ENCODE measurements around the gene CFAP161. TPM values are rescaled to one million over a fixed set of nuclear protein-coding genes. Genes with fewer than 3 reads are reported as not detected.

Gene CFAP161
- total and polyA plus RNA-seq, 3 donors from 2014 or later: 4.6 to 19.7 (median 8.7) TPM

DNA sequence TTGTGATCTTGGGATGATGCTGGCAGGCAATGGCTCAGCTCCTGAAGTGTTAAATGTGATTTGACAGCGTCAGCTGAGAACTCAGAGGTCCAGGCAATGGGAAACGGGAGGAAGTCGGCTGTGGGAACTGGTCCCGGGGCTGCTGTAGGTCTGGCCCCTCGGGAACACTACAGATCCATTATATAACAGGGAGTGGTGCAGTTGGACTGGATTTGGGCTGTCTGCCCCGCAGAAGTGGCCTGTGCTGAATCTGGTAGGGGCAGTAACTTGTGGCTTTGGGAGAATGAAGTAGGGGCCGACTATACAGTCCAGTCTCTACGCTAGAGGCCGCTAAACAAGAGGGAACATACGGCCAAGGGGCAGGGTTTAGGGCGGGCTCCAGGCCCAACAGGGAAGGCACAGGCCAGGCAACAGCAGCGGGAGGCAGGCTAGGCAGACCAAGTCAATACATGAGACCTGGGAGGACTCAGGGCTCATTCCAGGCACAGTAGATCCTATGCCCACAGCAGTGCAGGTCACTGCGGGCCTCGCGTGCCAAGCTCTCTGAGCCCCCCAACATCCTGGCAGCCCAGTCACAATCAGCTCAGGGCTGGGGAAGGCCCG, 42.3 kb downstream of the CFAP161 start:
- peak overlapping the region in 1 of 2 donors; percentile 68 for H3K27ac ChIP-seq
- intact Hi-C loops (cut with DNase I; ENCODE audit: low total_unique reads): no loop called here
- H3K4me1 ChIP-seq: peaks cover 18% of the 10 kb centered on the region
- no peak overlapping the region for H3K4me3 ChIP-seq
- H3K36me3 ChIP-seq (ENCODE audit: low read depth, missing control alignments): no peaks in the 10 kb centered on the region
- TF ChIP-seq, protein P1, sequence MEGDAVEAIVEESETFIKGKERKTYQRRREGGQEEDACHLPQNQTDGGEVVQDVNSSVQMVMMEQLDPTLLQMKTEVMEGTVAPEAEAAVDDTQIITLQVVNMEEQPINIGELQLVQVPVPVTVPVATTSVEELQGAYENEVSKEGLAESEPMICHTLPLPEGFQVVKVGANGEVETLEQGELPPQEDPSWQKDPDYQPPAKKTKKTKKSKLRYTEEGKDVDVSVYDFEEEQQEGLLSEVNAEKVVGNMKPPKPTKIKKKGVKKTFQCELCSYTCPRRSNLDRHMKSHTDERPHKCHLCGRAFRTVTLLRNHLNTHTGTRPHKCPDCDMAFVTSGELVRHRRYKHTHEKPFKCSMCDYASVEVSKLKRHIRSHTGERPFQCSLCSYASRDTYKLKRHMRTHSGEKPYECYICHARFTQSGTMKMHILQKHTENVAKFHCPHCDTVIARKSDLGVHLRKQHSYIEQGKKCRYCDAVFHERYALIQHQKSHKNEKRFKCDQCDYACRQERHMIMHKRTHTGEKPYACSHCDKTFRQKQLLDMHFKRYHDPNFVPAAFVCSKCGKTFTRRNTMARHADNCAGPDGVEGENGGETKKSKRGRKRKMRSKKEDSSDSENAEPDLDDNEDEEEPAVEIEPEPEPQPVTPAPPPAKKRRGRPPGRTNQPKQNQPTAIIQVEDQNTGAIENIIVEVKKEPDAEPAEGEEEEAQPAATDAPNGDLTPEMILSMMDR (IDR thresholded peaks at IDR 0.05): no peak
- TF ChIP-seq POLR2A (IDR thresholded peaks at IDR 0.05): no peak
- peak; percentile 72 for DNase-seq
- H3K27me3 ChIP-seq: no peaks in the 10 kb centered on the region
- WGBS, 2 donors: 53 to 65% methylated on average over 14 to 16 of the region's 16 CpGs
- no peaks in the 10 kb centered on the region for H3K9me3 ChIP-seq

DNA sequence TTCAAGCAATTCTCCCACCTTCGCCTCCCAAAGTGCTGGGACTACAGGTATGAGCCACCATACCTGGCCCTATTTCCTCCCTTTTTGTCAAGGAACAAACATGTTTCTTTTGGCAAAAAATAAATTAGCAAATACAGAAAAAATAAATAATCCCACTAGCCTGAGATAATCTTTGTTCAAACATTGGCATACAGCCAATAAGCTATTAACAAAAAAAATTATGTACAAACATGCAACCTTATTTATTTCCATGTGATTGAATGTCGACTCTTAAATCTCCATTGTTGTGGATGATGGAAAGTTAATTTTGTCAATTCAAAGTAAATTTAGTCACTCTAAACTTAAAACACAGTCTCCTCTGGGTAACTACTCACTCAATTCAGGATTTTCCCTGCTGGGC, 44.3 kb downstream of the CFAP161 start:
- H3K36me3 ChIP-seq (ENCODE audit: low read depth, missing control alignments): no peaks in the 10 kb centered on the region
- H3K9me3 ChIP-seq: no peaks in the 10 kb centered on the region
- WGBS, 2 donors: 78 to 80% methylated on average over 2 of the region's 2 CpGs
- H3K4me1 ChIP-seq: peaks cover 23% of the 10 kb centered on the region
- no peak overlapping the region for H3K4me3 ChIP-seq
- no peak for TF ChIP-seq POLR2A (IDR thresholded peaks at IDR 0.05)
- TF ChIP-seq, protein P1 (IDR thresholded peaks at IDR 0.05): no peak
- no peak for DNase-seq
- no peaks in the 10 kb centered on the region for H3K27me3 ChIP-seq
- no peak overlapping the region for H3K27ac ChIP-seq
- intact Hi-C loops (cut with DNase I; ENCODE audit: low total_unique reads): no loop called here

DNA sequence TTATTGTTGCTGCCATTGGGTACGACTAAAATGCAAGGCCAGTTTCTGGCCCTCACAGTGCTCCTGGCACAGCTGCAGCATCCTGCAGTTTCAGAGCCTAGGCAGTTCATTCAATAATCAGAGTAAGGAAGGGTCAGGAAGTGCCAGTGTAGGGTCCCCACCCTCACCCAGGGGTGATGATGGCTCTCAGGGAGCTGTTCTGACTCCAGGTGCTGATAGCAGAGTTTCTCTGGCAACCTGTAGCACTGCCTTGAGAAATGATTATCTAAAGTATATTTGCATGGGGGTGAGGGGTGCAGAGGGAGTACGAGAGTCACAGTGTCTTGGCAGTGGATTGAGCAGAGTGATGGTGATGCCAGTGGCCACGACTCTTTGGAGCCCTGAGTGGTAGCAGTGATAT, 47.1 kb downstream of the CFAP161 start:
- Histone ChIP-seq H3K27ac (peak overlapping the region in 1 of 2 donors; percentile 79), H3K9me3 (no peaks in the 10 kb centered on the region), H3K4me3 (no peak overlapping the region), H3K27me3 (no peaks in the 10 kb centered on the region), H3K36me3 (ENCODE audit: low read depth, missing control alignments) (no peaks in the 10 kb centered on the region), H3K4me1 (peaks cover 12% of the 10 kb centered on the region)
- DNase-seq: no peak
- 63 to 73% methylated on average over 3 of the region's 3 CpGs for whole genome bisulfite sequencing, 2 donors
- TF ChIP-seq, protein P1 (IDR thresholded peaks at IDR 0.05): no peak
- TF ChIP-seq POLR2A (IDR thresholded peaks at IDR 0.05): no peak
- intact Hi-C loops (cut with DNase I; ENCODE audit: low total_unique reads): no loop called here

DNA sequence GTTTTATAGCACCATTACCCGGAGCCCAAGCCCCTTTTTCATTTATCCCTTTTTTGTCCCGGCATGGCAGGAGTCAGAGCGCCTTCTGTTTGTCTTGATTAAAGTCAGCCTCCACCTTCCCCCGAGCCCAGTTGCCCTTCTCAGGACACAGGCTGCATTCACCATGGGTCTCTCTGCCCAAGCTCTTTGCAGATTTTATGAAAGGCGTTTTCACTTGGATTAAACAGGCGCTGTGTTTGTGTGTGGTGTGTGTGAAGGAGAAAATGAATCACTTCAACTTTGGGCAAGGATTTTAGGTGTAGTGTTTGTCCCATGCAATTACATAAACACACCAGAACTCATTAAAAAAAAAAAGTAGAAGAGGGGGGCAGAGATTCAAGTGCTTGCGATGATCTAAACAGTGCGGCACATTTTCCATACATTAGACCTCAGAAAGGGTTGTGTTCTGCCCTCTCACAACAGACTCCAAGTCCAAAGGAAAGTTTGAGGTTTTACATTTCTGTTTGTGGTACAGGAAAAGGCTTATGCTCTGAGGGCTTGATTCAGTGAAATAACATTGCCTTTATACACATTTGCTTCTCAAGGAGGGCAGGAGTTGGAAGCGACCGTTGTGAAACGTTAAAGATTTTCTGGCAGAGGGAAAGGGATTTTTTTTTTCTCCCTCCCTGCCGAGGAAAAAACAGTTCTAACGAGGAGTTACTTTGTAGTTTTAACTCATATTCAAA, 48.1 kb downstream of the CFAP161 start:
- Histone ChIP-seq H3K27ac (peak overlapping the region; percentile 25 to 79), H3K9me3 (no peaks in the 10 kb centered on the region), H3K36me3 (ENCODE audit: low read depth, missing control alignments) (no peaks in the 10 kb centered on the region), H3K4me1 (peaks cover 8% of the 10 kb centered on the region), H3K4me3 (peak overlapping the region; percentile 19 to 43), H3K27me3 (no peaks in the 10 kb centered on the region)
- intact Hi-C loops (cut with DNase I; ENCODE audit: low total_unique reads): no loop called here
- no peak for DNase-seq
- WGBS, 2 donors: 38 to 41% methylated on average over 13 of the region's 13 CpGs
- TF ChIP-seq POLR2A (IDR thresholded peaks at IDR 0.05): no peak
- TF ChIP-seq, protein P1 (IDR thresholded peaks at IDR 0.05): no peak
